ENCODE data around the gene TTC7B.
A peak's percentile ranks its signal among the peaks of the same experiment; 100 is the strongest.

Gene TTC7B

GRCh38 chr14:90777358-90777757 is 38.9 kb downstream of the TTC7B start:
- DNase-seq = no peak
- ATAC-seq = no peak

GRCh38 chr14:90775441-90775840 is 40.8 kb downstream of the TTC7B start:
- ATAC-seq (no peak), DNase-seq (no peak)

GRCh38 chr14:90774316-90774715 is 41.9 kb downstream of the TTC7B start:
- ATAC-seq = no peak
- no peak for DNase-seq

GRCh38 chr14:90773705-90774104 is 42.5 kb downstream of the TTC7B start:
- DNase-seq (no peak), ATAC-seq (no peak)

DNA sequence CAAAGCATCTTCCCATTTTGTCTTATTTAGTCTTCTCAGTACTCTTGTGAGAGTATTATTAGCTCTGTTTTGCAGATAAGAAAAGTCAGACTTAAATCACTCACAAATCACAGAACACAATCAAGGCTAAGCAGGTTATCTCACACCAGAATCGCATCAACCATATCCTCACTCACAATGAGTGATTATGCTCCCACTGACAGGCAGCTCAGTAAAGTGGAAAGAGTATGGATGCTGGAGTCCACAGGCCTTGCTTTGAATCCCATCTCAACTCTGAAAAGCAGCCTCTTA is 43.1 kb downstream of the TTC7B start:
- DNase-seq (no peak), ATAC-seq (no peak)

DNA sequence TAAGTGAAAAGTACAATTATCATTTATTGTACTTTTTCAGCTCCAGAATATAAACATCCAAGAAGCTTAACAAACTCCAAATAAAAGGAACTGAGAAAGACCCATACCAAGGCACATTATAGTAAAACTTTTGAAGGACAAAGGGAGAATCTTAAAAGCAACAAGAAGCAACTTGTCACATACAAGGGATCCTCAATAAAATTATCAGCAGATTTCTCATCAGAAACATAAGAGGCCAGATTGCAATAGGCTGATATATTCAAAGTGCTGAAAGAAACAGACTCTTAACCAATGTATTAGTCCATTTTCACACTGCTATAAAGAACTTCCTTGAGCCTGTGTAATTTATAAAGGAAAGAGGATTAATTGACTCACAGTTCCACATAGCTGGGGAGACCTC is 48.3 kb downstream of the TTC7B start:
- DNase-seq = no peak
- no peak for ATAC-seq

DNA sequence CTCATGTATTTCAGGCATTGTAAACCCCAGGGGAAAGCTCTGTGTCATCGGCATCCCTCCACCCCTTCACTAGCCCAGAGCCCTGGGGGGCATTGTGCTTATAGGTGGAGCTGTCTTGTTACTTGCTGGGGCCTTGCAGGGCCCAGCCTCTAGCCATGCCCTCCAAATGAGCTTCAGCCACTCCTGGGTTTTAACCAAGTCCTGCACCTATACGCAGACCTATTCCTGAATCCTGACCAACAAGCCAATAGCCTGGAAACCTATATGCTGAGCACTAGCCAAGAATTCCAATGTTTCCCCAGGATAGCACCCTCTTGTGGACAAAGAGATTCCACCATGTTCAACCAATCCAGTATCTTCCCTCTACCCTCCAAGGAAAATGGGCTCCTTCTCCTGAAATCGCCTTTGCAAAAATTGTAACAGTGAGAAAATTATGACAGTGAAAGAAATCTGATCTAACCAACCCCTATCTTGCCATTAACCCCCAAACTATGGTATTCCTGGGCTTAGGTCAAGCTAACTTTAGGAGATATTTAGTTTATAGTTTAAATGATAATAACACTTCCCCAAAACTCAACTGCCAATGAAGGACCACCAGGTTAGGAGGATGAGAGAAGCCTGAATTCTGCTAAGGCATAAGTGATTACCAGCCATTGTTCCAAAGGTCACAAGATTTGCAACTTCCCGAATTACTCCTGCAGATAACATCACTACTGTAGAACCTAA is 55.5 kb downstream of the TTC7B start:
- ATAC-seq = no peak
- no peak for DNase-seq

GRCh38 chr14:90760078-90760444 is 56.2 kb downstream of the TTC7B start:
- DNase-seq = no peak

DNA sequence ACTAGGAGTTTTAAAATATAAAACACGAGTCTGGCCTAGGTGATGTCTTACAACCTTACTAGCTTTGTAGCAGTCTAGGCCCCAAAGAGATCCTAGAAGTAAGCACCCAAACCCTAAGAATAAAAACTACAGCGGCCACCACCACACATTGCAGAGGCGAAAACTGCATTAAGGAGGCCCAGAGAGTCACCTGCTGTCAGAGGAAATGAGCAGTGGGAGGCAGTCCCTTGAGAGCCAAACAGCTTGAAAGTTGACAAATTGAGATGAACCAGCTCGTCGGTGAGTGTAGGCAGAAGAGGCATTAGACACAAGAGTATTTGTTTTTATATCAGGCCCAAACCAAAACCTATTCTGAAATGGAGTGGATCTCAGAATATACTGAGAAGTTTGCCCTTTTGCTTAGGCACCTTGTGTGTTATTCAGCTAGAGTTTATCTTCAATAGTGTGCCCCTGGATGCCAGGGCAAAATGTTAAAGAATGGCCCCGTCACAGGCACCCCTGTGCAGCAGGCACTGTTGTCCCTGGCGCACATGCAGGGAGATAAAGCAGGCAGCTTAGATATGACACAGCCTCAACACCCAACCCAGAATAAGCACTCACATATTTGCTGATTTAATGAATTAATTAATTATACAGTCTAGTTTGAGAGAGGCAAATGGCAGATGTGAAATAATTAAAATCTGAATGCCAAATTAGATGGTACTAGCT is 56.7 kb downstream of the TTC7B start:
- ATAC-seq (no peak), DNase-seq (no peak)

More at GRCh38 chr14:90760078-90760444, 56.2 kb downstream of the TTC7B start:
- ATAC-seq = no peak

DNA sequence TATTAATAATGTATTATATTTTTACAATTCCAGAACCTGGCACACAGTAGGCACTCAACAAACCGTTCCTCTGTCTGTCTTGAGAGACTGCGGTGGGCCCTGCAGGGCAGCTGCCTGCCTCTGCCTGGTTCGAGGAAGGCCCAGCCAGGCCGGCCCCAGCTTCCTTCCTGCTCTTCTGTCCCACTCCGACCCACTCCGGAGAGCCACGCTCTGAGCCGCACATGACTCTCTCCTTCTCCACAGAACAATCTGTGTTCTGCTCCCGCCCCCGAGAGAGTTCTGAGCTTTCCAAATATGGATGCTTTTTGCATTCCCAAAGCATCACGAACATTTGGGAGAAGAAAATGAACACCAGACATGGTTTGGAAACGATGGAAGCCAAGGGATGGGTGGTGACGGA is 57.3 kb downstream of the TTC7B start:
- ATAC-seq (no peak), DNase-seq (peak; percentile 24)

DNA sequence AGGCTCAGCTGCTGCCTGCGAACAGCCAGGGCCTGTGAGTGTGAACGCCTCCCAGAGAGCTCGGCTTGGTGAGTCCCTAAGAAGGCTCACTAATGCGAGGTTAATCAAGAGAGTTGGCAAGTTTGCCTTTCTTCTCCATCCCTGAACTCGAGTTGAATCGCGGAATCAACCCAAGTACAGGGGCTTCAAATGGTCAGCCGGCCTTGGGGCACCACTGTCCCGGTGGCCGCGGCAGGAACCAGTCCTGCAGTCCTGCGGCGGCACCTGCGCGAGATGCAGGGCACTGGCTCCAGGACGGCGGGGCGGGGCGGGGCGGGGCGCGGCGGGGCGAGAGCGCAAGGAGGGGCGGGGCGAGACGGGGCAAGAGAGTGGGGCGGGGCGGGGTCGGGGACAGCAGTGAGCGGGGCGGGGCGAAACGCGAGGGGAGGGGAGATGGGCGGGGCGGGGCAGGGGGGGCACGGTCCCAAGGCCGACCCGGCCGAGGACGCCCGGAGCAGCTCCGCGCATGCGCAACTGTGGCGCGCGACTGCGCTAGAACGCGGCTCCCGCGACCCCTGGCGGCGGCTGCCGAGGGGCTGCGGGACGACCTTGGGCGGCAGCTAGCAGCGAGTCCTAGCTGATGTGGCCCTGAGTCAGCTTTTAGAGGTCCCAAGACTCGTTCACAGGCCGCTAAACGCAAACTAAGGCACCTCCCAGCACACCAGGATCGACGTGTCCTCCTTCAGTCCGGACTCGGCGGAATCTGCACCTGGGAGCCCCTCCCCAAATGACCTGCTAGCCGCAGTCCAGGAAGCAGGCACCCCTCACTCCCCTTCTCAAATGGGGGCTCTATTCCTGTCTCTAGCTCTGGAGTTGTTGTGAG is 58.0 kb downstream of the TTC7B start:
- peak; percentile 96 for DNase-seq
- ATAC-seq = peak; percentile 97

DNA sequence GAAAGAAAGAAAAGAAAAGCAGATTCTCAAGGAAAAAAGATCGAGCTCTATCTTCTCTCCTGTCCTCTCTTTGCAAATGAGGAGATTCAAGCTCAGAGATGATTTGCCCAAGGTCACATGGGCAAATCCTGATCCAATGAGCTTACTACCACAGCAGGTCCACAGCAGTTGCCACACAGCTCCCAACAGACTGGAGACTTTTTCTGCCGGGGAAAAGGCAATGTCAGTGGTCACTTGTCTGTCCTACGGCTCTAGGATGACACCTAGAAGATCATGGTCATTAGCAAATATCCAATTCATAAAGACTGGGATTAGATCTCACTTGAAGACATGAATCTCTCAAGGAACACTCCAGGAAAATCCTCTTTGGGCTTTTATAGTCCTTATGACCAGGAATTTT is 58.8 kb downstream of the TTC7B start:
- DNase-seq (no peak), ATAC-seq (no peak)

DNA sequence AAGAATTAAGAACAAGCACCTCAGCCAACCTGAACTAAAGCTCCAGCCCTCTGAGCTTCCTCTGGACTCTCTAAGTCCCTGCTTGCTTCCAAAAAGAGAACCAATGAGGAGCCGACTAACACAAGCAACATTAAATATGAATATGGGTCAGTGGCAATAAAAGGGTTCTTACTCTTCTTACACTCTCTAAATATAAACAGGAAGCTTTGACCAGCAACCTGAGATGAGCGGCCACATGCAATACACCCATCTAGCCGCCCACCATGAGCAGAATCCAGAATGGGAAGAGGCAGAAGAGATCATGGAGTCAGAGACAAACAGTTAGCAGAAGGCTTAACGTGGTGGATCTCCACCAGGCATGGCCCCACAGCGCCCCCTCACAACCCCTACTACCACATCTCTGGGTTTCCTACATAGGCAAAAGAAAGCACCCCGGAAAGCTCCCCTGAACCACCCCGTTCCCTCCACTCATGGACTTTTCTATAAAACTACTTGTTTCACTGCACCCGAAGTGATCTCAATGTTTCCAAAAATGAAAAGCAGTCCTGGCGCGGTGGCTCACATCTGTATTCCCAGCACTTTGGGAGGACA is 59.4 kb downstream of the TTC7B start:
- DNase-seq = no peak
- no peak for ATAC-seq

DNA sequence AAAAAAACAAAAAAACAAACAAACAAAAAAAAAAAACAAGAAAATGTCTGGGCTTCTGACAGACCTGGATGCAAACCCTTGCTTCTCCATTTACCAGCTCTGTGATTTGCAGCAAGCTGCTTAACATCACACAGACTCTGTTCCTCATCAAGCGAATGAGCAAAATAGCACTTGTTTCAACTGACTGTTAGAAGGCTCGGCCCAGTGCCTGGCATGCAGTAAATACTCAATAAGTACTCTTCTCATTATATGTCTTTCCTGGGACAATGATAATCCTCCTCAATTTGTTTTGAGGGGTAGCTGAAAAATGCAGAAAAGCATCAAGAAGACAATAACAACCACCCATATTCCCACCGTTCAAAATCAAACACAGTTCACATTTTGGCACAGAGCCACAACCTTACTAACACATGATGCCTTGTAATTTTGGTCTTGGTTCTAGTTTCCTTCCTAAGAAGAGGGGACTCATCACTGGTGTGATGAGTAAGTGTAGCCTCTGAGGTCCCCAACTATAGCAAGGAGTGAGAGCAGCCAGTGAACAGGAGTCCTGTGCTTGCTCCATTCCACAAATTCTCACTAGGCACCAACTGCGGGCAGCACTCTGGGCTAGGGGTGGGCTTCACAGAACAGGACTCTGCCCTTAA is 60.4 kb downstream of the TTC7B start:
- no peak for ATAC-seq
- no peak for DNase-seq

DNA sequence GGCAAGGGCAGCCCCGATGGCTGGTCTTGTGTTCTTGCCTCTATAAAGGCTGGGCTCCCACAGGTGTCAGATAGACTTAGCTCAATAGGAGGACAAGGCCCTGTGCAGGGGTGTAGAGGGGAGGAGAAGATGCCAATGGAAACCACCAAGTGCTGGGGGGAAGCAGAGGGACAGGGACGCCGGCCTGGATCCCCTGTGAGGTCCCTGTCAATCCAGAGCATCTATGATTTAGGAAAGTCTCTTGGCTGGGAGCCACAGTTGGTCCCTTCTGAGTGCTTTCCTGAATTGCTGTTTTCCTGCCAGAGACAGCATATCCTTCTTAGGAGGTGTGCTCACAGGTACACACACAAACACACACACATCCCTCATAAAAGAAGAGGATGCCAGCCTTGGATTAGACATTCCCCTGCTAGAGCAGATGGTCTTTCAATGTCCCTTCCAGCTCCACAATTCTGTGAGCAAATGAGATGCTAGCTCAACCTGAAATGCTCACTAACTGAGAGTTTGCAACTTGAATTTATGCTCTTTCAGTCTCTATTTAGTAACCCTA is 62.7 kb downstream of the TTC7B start:
- DNase-seq (no peak), ATAC-seq (no peak)

- no peak for ATAC-seq
- no peak for DNase-seq
These were observed 65.5 kb downstream of the TTC7B start for GRCh38 chr14:90750701-90751100.

GRCh38 chr14:90750191-90750590 is 66.0 kb downstream of the TTC7B start:
- DNase-seq (no peak), ATAC-seq (no peak)

- ATAC-seq (no peak), DNase-seq (no peak)
These were observed 68.3 kb downstream of the TTC7B start for GRCh38 chr14:90747909-90748308.

DNA sequence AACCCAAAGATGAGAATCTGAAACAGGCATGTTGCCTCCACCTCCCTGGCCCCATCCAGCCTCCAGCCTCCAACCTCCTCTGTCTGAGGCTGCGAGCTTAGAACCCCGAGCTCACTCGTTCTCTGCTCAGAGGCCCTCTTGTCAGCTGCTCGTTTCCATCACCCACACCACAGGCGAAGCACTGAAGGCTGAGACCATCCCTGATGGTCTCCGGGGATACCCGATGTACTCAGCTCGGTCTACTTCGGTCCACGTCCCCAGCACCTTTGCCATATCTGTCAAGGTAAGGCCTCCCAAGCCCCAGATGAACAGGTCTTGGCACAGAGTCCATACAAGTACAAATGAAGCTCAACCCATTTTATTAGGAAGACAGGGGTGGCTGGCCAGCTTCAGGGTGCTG is 72.4 kb downstream of the TTC7B start:
- DNase-seq = no peak
- no peak for ATAC-seq

GRCh38 chr14:90743425-90743824 is 72.8 kb downstream of the TTC7B start:
- ATAC-seq = no peak
- no peak for DNase-seq

DNA sequence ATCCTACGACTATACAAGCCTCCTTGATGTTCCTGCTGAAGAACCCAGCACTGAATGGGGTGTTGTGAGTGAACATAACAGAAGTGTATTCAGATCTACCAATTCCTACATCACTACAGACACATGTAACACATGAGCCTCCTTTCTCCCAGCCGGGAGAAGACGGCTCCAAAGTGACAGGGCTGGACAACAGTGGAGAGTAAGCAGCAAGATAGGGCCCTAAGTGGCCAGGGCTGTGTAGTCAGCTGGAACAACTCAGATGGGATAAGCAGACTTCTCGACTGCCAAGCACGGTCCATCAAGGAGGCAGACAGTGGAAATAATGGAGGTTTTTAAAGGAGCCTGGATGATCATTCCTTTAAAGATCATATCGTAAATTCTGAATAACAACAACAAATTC is 73.5 kb downstream of the TTC7B start:
- ATAC-seq (no peak), DNase-seq (no peak)

- no peak for ATAC-seq
- no peak for DNase-seq
These were observed 74.0 kb downstream of the TTC7B start for GRCh38 chr14:90742252-90742651.

Data from stimulated activated naive CD8-positive, alpha-beta T cell treated with anti-CD3 and anti-CD28 coated beads, Interleukin-15, Interleukin-2, amounts not matched to agents 100 U/mL and 50 U/mL, for 24 hours (primary cell).